IgD-negative memory B cell (primary cell): Measurements from ENCODE around the gene COQ10A. TPM values are rescaled to one million over a fixed set of nuclear protein-coding genes. Genes with fewer than 3 reads are reported as not detected.
"Not testable (repeated sequence)": the region's sequence is repeated elsewhere in the genome, so short reads cannot be mapped to it uniquely, and the experiment has no call there.

Source experiments
- H3K27ac Mint-ChIP-seq, 3 donors: one replicate each; pipeline ENCODE4 v1.8.0; 2020 to 2022; ENCODE audit warnings: mild to moderate bottlenecking in 3 of 3, mixed read lengths in 3 of 3, moderate library complexity in 1 of 3
- H3K27me3 Mint-ChIP-seq: one replicate; pipeline ENCODE4 v1.8.0; 2021; ENCODE audit warnings: mixed read lengths
- H3K36me3 Mint-ChIP-seq: one replicate; pipeline ENCODE4 v1.8.0; 2020; ENCODE audit warnings: mild to moderate bottlenecking, mixed read lengths
- H3K4me1 Mint-ChIP-seq, 3 donors: one replicate each; pipeline ENCODE4 v1.8.0; 2020 to 2022; ENCODE audit warnings: mixed read lengths in 3 of 3, mild to moderate bottlenecking in 1 of 3
- H3K4me3 Mint-ChIP-seq, 4 donors: one replicate each; pipeline ENCODE4 v1.8.0; 2020 to 2022; ENCODE audit warnings: mild to moderate bottlenecking in 4 of 4, mixed read lengths in 4 of 4, moderate library complexity in 3 of 4
- H3K9me3 Mint-ChIP-seq, 3 donors: one replicate each; pipeline ENCODE4 v1.8.0; 2020 to 2021; ENCODE audit warnings: mixed read lengths in 3 of 3, mild to moderate bottlenecking in 1 of 3
- polyA plus RNA-seq: library from polyadenylated mRNA; unstranded; fragments of 300-500 nt; fragmentation: Illumina TruSeq; gene quantifications from one replicate; pipeline ENCODE4 v1.2.3, GENCODE V29; 2021

The COQ10A gene
- polyA plus RNA-seq, 1 donor from 2014 or later = 15.1 TPM

- peaks cover 4% of the 10 kb centered on the region for H3K36me3 Mint-ChIP-seq
- H3K4me3 Mint-ChIP-seq = peak overlapping the region; percentile 74 to 95 (median 85)
- peak overlapping the region in 2 of 3 donors; percentile 31 to 85 for H3K27ac Mint-ChIP-seq
- no peaks in the 10 kb centered on the region for H3K9me3 Mint-ChIP-seq
- H3K4me1 Mint-ChIP-seq = peaks cover 6 to 14% (median 14%) of the 10 kb centered on the region in 3 donors
- H3K27me3 Mint-ChIP-seq = no peaks in the 10 kb centered on the region
These were observed 9.2 kb upstream of the COQ10A start for GRCh38 chr12:56257491-56258067.

- H3K27me3 Mint-ChIP-seq = no peaks in the 10 kb centered on the region
- peaks cover 6 to 14% (median 14%) of the 10 kb centered on the region in 3 donors for H3K4me1 Mint-ChIP-seq
- peaks cover 4% of the 10 kb centered on the region for H3K36me3 Mint-ChIP-seq
- H3K4me3 Mint-ChIP-seq = peak within 1 kb of the TSS; percentile 90 to 96 (median 96)
- H3K9me3 Mint-ChIP-seq = no peaks in the 10 kb centered on the region
- peak within 1 kb of the TSS; percentile 88 to 91 (median 91) for H3K27ac Mint-ChIP-seq
These were observed 8.5 kb upstream of the COQ10A start, which contains the start of gene ANKRD52 for GRCh38 chr12:56258068-56258819. ANKRD52 (minus strand) TSS chr12:56258384; CDS start chr12:56258269, 115 bp downstream.

GRCh38 chr12:56258820-56259183, 7.9 kb upstream of the COQ10A start:
- no peaks in the 10 kb centered on the region for H3K27me3 Mint-ChIP-seq
- H3K36me3 Mint-ChIP-seq = peaks cover 4% of the 10 kb centered on the region
- peaks cover 6 to 14% (median 14%) of the 10 kb centered on the region in 3 donors for H3K4me1 Mint-ChIP-seq
- peak overlapping the region; percentile 90 to 96 (median 94) for H3K4me3 Mint-ChIP-seq
- no peaks in the 10 kb centered on the region for H3K9me3 Mint-ChIP-seq
- H3K27ac Mint-ChIP-seq = peak overlapping the region; percentile 88 to 91 (median 91)

- Mint-ChIP-seq H3K27ac (no peak overlapping the region), H3K4me1 (peaks cover 6 to 14% (median 14%) of the 10 kb centered on the region in 3 donors), H3K27me3 (no peaks in the 10 kb centered on the region), H3K4me3 (peak overlapping the region in 1 of 4 donors; percentile 64), H3K9me3 (no peaks in the 10 kb centered on the region), H3K36me3 (no peaks in the 10 kb centered on the region)
These were observed 6.4 kb upstream of the COQ10A start for GRCh38 chr12:56260380-56260779.

- Mint-ChIP-seq H3K4me1 (peaks cover 6 to 16% (median 14%) of the 10 kb centered on the region in 3 donors), H3K4me3 (peak overlapping the region in 2 of 4 donors; percentile 64 to 73), H3K9me3 (no peaks in the 10 kb centered on the region), H3K27ac (no peak overlapping the region), H3K36me3 (no peaks in the 10 kb centered on the region), H3K27me3 (no peaks in the 10 kb centered on the region)
These were observed 5.8 kb upstream of the COQ10A start for GRCh38 chr12:56260921-56261320.

- no peaks in the 10 kb centered on the region for H3K27me3 Mint-ChIP-seq
- peaks cover 11 to 18% (median 14%) of the 10 kb centered on the region in 3 donors for H3K4me1 Mint-ChIP-seq
- peak overlapping the region in 1 of 4 donors; percentile 64 for H3K4me3 Mint-ChIP-seq
- no peaks in the 10 kb centered on the region for H3K36me3 Mint-ChIP-seq
- no peaks in the 10 kb centered on the region for H3K9me3 Mint-ChIP-seq
- H3K27ac Mint-ChIP-seq = no peak overlapping the region
These were observed 5.1 kb upstream of the COQ10A start for GRCh38 chr12:56261503-56262232.

GRCh38 chr12:56262955-56263354, 3.8 kb upstream of the COQ10A start:
- not testable (repeated sequence) for H3K36me3 Mint-ChIP-seq, H3K27me3 Mint-ChIP-seq, H3K9me3 Mint-ChIP-seq, H3K4me3 Mint-ChIP-seq, H3K27ac Mint-ChIP-seq
- H3K4me1 Mint-ChIP-seq = peaks cover 13 to 21% (median 14%) of the 10 kb centered on the region in 3 donors

GRCh38 chr12:56266068-56266692, 562 bp upstream of the COQ10A start:
- Mint-ChIP-seq H3K27ac (peak overlapping the region; percentile 80 to 98 (median 93)), H3K4me1 (peaks cover 8 to 16% (median 9%) of the 10 kb centered on the region in 3 donors), H3K4me3 (peak overlapping the region; percentile 94 to 99 (median 96))
- H3K36me3 Mint-ChIP-seq, H3K27me3 Mint-ChIP-seq, H3K9me3 Mint-ChIP-seq: not testable (repeated sequence)

- H3K4me1 Mint-ChIP-seq = peaks cover 8 to 16% (median 9%) of the 10 kb centered on the region in 3 donors
- no peaks in the 10 kb centered on the region for H3K9me3 Mint-ChIP-seq
- H3K27ac Mint-ChIP-seq = peak overlapping the region; percentile 76 to 93 (median 80)
- no peaks in the 10 kb centered on the region for H3K27me3 Mint-ChIP-seq
- H3K36me3 Mint-ChIP-seq = no peaks in the 10 kb centered on the region
- H3K4me3 Mint-ChIP-seq = peak overlapping the region; percentile 94 to 99 (median 96)
These were observed 815 bp downstream of the COQ10A start for GRCh38 chr12:56267443-56268071.

- Mint-ChIP-seq H3K36me3 (peaks cover 2% of the 10 kb centered on the region), H3K27me3 (no peaks in the 10 kb centered on the region), H3K9me3 (no peaks in the 10 kb centered on the region), H3K4me1 (peaks cover 8 to 14% (median 9%) of the 10 kb centered on the region in 3 donors), H3K4me3 (no peak overlapping the region), H3K27ac (no peak overlapping the region)
These were observed 4.3 kb downstream of the COQ10A start for GRCh38 chr12:56271031-56271430.

- not testable (repeated sequence) for H3K4me3 Mint-ChIP-seq, H3K27me3 Mint-ChIP-seq, H3K27ac Mint-ChIP-seq, H3K4me1 Mint-ChIP-seq, H3K9me3 Mint-ChIP-seq, H3K36me3 Mint-ChIP-seq
These were observed 5.7 kb downstream of the COQ10A start for GRCh38 chr12:56272468-56272867.

- Mint-ChIP-seq H3K27me3 (no peaks in the 10 kb centered on the region), H3K4me1 (peaks cover 0 to under 1% (median 0%) of the 10 kb centered on the region in 3 donors), H3K27ac (no peak overlapping the region), H3K36me3 (peaks cover 5% of the 10 kb centered on the region), H3K9me3 (no peaks in the 10 kb centered on the region), H3K4me3 (no peak overlapping the region)
These were observed 7.6 kb downstream of the COQ10A start for GRCh38 chr12:56274299-56274698.

GRCh38 chr12:56278905-56279304, 12.2 kb downstream of the COQ10A start:
- Mint-ChIP-seq H3K4me3 (no peak overlapping the region), H3K9me3 (no peaks in the 10 kb centered on the region), H3K27ac (no peak overlapping the region), H3K36me3 (peaks cover 8% of the 10 kb centered on the region), H3K27me3 (no peaks in the 10 kb centered on the region), H3K4me1 (peaks cover 0 to 7% (median 3%) of the 10 kb centered on the region in 3 donors)

GRCh38 chr12:56280849-56281248, 14.1 kb downstream of the COQ10A start:
- Mint-ChIP-seq H3K4me3 (no peak overlapping the region), H3K36me3 (peaks cover 8% of the 10 kb centered on the region), H3K27me3 (no peaks in the 10 kb centered on the region), H3K27ac (no peak overlapping the region), H3K9me3 (no peaks in the 10 kb centered on the region), H3K4me1 (peaks cover 0 to 7% (median 3%) of the 10 kb centered on the region in 3 donors)
